PFSK-1 (cell line): ENCODE measurements around the gene UST.

Experiments
- FOXP2 ChIP-seq: optimal IDR thresholded peaks from 2 replicates; pipeline ENCODE3; 2011; ENCODE audit warnings: borderline replicate concordance, control low read depth, inconsistent platforms; ENCODE audit not compliant: insufficient read depth; ENCODE audit errors: extremely low read length, extremely low read depth
- POLR2AphosphoS5 ChIP-seq: IDR thresholded peaks from 2 replicates; pipeline ENCODE4 v1.6.1; 2012; ENCODE audit warnings: low read depth, mild to moderate bottlenecking, control low read depth, low read length, moderate library complexity
- REST ChIP-seq, 2 experiments: IDR thresholded peaks; 2 replicates each; pipeline versions ENCODE4 v1.6.1 to v1.8.0; 2011 to 2012; ENCODE audit warnings: low read depth in 2 of 2, low read length in 2 of 2, control low read depth in 1 of 2, inconsistent platforms in 1 of 2, mild to moderate bottlenecking in 1 of 2, moderate library complexity in 1 of 2; ENCODE audit not compliant: insufficient read depth in 1 of 2

GRCh38 chr6:149090937-149091336 is 344.1 kb downstream of the UST start:
- no peak for TF ChIP-seq POLR2AphosphoS5
- TF ChIP-seq FOXP2 = no peak
- no peak for TF ChIP-seq REST (IDR thresholded peaks at IDR 0.05; ENCODE audit: insufficient read depth in 1 of 2, low read depth in 2 of 2, low read length in 2 of 2)
